GM18858 (cell line): ENCODE data around the gene NDUFV2.
"Not testable (repeated sequence)": the region's sequence is repeated elsewhere in the genome, so short reads cannot be mapped to it uniquely, and the experiment has no call there.

Source experiments
- ATAC-seq: cut with Tn5 transposase; IDR thresholded peaks from one replicate; pipeline ENCODE4 v1.9.1; 2021; ENCODE audit not compliant: unreplicated experiment

NDUFV2 gene

DNA sequence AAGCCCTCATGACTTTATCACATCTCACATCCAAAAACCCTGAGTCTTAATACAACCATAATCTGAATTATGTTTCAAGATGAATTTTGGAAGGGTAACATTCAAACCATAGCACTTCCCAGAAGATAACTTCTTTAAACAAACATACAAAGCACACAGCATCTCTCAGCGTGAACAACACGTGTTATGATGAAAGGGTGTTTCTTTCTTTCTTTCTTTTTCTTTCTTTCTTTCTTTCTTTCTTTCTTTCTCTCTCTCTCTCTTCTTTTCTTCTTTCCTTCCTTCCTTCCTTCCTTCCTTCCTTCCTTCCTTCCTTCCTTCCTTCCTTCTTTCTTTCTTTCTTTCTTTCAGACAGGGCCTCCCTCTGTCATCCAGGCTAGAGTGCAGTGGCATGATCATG lies 13.8 kb upstream of the NDUFV2 start:
- ATAC-seq: not testable (repeated sequence)

DNA sequence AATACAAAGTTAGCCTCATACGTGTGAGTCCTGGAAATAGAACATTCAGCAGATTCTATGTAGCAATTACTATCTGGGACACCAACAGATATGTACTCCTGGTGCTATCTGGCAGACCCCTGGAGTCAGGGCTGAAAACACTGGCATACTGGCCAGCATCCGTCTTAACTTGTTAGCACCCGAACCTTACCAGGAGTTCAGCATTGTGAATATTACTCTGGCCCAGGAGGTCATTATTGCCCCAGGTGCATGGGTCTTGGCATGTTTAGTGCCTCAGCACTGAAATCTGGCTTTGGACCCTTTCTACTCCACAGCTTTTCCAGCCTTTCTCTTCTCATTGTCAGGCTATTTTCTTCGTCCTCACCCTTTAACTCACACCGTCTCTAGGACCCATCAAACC lies 11.9 kb upstream of the NDUFV2 start:
- no peak for ATAC-seq

DNA sequence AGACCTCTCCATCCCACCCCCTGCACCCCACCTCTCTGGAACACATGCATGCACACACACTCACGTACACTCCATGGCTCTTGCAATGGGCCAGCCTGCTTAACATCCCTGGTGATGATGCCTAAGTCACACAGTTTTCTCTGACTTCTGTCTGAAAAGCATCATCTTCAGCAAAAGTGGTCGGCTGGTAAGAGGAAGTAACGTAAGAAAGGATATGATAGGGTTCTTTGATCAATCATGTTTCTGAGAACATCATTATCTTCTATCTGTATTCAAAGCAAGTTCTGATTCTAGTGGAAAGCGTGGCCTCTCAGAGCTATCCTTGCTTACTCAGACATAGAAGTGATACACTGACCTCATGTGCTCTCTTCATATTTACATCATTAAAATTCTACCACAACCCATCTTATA lies 11.4 kb upstream of the NDUFV2 start:
- no peak for ATAC-seq

DNA sequence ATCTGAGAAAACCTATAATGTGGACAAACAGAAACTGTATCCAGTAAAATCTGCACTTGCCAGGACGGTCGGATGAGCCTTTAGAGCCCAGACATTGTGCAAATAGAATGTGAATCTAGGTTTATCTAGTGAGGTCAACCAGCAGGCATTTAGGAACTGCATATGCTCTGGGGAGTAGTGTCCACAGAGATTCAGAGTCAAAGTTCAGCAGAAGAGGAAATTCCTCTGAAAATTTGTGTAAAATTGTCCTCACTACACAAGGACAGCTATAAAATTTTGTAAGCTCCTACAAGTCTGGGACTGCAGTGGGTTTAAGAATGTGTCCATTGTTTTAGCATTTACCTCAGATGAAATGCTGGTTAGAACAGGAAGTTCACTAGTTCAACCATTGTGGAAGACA lies 9.8 kb upstream of the NDUFV2 start:
- ATAC-seq: no peak

DNA sequence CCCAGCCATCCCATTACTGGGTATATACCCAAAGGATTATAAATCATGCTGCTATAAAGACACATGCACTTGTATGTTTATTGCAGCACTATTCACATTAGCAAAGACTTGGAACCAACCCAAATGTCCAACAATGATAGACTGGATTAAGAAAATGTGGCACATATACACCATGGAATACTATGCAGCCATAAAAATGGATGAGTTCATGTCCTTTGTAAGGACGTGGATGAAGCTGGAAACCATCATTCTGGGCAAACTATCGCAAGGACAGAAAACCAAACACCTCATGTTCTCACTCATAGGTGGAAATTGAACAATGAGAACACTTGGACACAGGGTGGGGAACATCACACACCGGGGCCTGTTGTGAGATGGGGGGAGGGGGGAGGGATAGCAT lies 9.4 kb upstream of the NDUFV2 start:
- not testable (repeated sequence) for ATAC-seq

DNA sequence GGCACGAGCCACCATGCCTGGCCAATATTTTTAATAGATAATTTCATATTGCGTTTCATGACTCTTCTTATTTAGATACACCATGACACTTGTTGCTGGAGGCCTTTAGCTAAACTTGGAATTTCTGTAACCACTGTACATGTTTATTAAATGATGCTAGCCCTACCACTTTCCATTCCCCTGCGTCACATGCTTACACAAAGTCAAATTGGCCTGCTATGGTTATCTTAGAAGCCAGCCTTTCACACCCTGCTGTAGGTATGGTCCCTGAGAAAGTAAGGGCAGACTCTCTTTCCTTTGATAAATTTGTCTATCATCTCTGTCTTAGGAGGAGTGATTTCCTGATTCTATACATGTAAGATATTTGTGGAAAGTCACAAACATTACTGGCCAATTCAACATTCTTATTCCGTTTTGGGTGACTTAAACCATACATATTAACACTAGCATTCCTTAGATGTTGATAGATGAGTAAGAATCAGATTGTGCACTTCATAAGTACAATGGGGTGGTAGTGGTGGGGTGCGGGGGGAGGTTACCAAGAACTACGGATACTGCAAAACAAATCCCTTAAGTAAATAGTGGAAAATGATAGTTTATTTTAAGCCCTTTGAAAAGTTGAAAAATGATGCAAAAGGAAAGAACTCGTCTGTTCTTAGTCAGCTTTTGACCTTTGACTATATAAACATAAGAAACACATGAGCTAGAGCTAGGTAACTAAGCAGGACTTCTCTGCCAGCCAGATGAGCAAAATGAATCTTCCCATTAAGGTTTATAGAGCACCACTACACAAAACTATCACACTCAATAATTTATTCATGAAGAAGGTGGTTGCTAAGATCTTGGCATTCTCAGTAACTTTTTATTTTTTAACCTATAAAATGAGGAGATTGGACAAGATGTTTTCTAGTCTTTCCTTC lies 7.9 kb upstream of the NDUFV2 start:
- ATAC-seq: no peak

DNA sequence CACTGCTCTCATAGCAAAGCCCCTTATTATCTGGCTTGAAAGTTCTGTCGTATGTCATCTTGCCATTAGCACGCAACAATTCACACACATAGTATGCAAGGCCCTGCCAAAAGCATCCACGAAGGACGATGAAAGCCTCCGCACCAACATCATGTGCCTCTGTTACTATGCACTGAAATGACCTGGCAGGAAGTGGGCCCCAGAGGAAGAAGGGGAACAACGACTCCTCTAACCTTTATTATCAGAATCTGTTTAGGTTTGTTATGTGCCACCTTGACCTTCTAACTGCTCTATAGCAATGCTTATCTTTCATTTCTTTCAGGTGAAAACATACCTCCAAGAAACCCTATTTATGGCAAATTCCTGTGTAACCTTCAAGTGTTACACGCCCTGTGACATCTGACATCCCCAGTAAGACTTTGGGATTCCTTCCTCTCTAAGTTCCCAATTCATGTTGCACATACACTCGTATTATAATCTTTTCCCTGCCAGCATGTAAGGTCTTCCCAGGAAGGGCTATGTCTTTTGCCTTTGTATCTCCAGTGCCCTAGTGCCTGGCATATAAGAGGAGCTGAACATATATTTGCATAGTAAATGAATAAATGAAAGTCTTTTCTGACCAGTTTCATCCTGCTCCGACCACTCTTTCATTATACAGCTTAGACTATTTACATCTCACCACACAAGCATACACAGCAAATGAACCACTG lies 7.0 kb upstream of the NDUFV2 start:
- ATAC-seq: peak; percentile 81

DNA sequence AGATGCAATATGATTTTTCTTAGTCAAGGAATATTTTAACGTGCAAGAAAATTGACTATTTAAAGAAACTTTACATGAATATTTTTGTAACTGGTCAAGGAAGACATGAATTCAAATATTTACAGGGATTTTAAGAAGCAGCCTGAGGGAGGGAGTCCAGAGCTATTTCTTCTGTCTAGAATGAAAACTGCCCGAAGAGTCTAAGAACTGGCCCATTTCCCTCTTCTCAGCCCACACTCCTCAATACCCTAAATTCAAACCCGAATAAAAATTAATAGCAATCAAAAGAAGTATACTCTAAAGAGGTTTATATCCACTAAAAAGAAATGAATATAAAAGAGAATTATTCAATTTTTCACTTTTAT lies 6.5 kb upstream of the NDUFV2 start:
- ATAC-seq: no peak

DNA sequence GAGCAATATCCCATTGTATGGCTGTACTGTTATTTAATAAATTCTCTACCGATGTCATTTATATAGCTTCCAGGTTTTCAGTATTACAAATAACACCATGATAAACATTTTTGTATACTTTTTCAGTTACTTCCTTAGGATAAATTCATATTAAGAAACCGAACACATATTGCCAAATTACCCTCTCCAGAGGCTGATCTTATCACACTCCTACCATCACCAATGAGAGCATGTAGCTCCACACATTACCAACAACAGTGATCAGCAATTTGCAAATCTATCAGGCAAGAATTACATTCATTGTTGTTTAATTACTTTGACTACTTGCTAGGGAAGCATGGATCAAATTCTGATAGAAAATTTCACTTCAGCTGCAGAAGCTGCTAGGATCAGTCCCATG lies 5.8 kb upstream of the NDUFV2 start:
- no peak for ATAC-seq

DNA sequence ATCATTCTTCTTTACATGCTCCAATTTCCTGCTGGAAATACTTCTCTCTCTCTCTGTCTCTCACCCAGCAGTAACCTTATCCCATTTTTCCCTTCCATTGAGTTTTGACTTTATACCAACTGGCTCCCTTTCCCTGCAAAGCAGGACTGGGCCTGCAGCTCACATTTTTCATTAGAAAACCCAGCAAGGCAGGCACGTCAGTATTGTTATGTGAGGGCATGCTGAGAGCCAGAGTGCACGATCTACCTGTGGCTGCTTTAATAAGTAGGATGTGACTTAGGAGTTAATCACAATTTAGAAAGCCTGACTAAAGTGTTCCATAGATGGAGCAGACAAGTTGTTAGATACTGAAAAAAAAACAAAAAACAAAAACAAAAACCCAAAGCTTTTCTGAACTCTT lies 5.2 kb upstream of the NDUFV2 start:
- no peak for ATAC-seq

DNA sequence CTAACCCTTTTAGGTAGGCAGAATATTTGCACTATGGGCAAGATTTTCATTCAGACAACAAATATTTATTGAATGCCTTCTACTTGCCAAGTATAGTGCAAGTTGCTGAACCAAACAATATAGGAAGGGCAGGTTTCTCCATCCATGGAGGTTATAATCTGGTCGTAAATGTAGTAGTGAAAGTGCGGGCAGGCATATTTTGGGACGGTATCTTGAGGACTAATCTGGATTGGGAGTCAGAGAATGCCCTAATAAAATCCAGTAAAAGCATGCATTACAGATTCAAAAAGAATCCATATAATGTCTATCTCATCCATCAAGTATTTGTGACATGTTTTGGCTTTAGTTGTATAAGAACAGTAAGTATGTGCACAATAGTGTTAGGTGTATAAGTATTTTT lies 1.7 kb upstream of the NDUFV2 start:
- ATAC-seq: no peak

DNA sequence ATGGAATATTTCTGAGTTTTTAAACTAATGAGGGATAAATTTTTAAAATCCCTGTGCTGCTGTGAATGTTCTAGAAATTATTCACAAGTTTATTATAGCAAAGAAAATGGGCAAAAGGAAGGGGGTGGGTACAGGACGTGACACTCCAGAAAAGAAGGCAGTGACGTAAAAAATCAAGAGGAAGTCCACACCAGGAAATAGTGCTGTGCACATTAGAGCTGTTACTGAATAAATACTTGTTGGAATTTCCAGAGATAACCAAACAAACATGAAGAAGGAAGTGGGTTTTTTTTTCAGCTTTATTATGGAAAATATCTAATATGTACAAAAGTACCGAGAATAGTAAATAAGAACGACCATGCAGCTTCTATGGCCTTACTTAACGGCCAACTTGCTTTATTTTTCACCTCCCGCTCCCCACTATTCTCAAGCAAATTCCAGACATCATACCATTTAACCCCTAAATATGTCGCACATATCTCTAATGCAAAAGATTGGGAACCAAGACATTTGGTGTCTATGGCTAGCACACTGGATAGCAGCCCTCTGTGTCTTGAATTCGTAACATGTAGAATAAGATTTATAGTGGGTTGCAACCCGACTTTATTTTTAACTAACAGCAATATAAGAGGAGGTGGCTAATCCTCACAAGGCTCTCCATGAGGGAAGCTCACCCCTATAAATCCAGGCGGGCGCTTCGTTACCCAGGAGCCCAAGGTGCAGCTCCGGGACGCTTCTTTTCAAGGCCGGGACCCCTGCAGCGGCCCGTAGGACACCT lies 580 bp upstream of the NDUFV2 start:
- no peak for ATAC-seq

DNA sequence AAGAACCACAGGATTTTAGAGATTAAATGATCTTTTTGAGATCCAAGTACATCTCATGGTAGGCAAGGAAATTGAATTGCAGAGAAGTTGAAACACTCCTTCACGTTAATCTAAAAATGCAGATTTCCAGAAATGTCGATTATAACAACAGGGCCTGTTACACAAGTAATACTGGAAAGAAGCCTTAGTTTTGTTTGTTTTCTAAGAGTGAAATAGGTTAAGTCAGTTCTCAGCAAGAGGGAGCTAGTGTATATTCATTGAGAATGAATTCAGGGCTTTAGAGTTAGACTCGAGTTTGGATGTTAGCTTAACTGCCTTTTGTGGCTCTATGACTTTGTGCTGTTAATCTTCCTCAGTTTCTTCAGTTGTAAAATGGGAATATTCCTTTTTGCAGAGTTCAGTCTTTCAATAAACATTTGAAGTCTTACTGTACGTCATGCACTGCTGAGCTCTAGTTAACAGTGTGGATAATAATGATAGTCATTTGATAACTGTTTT lies 926 bp downstream of the NDUFV2 start:
- ATAC-seq: no peak

DNA sequence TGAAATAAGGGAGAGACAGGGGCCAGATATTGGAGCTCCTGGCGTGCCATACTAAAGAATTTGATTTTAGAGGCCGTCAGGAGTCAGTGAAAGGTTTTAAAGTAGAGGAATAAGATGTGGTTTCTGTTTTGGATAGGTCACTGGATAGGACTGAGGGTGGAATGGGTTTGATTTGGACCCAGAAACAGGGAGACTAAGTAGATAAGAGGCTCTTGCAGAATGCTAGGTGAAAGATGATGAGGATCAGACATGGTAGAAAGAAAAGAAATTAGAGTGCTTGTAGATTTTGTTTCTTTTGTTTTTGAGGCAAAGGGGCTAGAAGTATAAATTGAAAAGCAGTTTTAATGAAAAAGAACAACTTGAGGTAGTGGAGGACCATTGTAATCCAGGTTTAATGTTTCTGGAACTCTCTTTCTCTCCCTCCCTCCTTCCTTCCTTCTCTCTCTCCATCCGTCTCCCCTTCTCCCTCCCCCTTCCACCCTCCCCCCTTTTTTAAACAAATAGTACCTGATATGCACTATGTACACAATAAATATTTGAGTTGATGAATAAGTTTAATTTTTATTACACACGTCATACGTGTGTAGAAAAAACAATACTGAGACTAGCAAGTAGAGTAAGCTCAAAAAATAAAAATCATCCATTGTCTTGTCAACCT lies 1.9 kb downstream of the NDUFV2 start:
- no peak for ATAC-seq

DNA sequence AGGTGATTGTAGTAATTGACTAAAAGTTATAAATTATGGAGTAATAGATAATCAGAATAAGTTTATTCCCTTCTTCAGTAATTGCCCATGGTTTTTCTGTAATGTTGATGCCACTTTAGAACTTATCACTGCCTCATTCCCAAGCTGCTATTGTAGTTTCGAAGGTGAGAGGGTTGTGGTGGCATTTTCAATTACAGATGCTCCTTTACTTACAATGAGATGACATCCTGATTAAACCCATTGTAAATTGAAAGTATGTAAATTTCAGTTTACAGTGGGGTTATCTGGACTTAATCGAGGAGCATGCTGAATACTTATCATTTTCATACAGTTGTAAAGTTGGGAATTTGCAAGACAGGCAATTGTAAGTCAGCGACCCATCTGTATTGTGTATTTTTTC lies 2.9 kb downstream of the NDUFV2 start:
- no peak for ATAC-seq

DNA sequence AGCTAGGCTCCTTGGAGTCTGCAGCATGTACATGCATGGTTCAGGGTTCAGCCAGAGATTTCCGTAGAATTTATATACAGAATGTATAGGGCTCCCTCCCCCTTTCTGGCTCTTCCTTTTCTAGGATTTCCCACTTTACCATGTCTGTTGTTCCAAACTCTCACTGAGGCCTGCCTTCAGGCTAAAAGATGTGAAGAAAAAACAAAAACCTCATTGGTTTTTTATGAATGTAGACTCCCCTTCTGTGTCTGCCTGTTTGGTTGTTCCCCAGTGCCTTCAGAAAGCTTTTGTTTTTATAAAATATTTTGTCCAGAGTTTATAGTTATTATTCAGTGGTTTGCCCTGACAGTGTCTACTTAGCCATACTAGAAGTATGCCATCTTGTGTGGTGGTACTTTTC lies 3.6 kb downstream of the NDUFV2 start:
- ATAC-seq: no peak

DNA sequence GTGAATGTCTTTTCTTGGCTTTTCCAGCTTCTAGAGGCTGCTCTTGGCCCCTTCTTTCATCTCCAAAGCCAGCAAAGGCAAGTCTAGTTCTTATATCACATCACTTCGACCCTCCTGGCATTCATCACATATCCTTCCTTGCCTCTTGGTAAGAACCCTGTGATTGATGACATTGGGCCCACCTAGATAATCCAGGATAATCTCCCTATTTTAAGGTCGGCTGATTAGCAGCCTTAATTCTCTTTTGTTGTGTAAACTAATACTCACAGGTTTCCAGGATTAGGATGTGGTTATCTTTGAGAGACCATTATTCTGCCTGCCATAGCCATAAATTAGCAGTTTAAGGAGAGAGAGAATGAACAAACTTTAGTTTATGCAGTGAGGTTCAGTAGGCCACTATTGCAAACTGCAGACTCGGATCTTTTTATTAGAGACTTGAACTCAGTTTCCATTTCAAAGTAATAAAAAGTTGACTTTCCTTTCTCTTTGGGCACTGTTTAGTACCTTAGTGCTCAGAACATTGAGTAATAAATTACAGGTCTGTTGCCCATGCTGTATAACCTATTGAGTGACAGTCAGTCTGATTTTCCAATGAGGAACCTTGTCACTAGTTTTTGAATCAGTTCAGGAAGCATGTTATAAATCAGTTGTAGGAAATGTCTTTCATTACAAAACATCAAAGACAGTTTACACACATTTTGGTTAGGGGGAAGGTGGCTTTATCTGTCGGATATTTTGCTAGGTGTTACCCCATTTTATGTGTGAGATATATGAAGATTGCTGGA lies 4.5 kb downstream of the NDUFV2 start:
- no peak for ATAC-seq

DNA sequence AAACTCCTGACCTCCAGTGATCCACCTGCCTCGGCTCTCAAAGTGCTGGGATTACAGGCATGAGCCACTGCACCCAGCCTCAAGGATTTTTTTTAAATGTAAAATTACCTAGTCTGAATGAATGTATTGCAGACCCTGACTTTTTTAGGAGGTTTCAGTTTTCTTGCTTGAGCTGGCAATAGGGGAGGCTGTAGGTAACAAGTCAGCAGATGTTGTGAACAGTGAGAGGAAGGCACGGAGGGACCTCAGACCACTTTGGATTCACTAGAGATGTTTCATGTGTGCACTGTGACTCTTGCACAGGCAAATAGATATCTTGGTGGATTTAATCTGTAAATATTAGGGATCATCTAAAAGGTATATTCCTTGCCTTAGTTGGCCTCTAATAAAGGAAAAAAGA lies 6.4 kb downstream of the NDUFV2 start:
- ATAC-seq: no peak

DNA sequence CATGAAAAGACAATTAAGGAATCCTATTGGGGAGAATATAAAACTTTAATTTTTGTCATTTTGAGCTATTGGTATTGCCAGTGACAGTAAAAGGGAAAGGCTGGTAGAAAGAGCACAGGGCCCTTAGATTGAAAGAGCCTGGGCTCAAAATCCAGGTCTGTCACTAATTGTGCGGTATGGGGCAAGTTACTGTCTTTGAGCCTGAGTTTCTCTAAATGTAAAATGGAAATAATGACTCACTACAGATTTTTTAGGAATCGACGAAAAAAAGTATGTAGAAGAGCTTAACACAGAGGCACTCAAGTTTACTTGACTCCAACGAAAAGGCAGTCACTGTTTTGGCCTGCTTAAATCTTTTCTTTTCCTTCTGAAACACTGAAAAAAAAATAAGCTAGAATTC lies 7.0 kb downstream of the NDUFV2 start:
- no peak for ATAC-seq

DNA sequence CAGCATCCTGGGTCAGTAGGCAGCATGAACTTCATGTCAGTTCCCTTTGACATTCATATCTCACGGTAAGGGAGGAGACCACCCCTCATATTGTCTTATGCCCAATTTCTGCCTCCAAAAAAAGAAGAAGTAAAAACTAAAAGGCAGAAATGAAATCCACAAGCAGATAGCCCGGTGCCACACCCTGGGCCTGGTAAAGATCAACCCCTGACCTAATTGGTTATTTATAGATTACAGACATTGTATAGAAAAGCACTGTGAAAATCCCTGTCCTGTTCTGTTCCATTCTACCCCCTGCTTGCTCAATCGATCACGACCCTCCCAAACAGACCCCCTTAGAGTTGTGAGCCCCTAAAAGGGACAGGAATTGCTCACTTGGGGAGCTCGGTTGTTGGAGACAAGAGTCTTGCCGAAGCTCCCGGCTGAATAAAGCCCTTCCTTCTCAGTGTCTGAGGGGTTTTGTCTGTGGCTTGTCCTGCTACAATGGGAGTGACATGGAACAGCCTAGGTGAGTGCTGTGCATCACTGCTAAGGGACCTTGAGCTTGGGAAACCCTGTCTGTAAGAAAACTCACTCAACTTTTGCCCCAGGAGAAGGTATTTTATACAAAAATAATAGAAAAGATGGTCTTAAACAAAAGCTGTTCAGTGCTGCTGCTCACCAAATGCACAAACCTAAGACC lies 11.1 kb downstream of the NDUFV2 start:
- ATAC-seq: no peak
